H9 (cell line): Measurements from ENCODE around the gene CSN1S1. TPM values are rescaled to one million over a fixed set of nuclear protein-coding genes. Genes with fewer than 3 reads are reported as not detected.
"Not testable (repeated sequence)": the region's sequence is repeated elsewhere in the genome, so short reads cannot be mapped to it uniquely, and the experiment has no call there.

Experiments
- DNase-seq: peaks from one replicate; pipeline ENCODE4 v3.0.0-alpha.2; 2017
- H2AFZ ChIP-seq: one replicate; pipeline ENCODE4 v1.6.1; 2013; ENCODE audit warnings: mild to moderate bottlenecking, low read length, control low read depth, moderate library complexity
- H2AK5ac ChIP-seq: 2 replicates; pipeline ENCODE4 v1.6.1; 2013; ENCODE audit warnings: low read length, control low read depth, mixed read lengths; ENCODE audit not compliant: insufficient read length
- H2BK120ac ChIP-seq: one replicate; pipeline ENCODE4 v1.6.1; 2013; ENCODE audit warnings: low read depth, mild to moderate bottlenecking, low read length, control low read depth, inconsistent platforms; ENCODE audit not compliant: poor library complexity, severe bottlenecking
- H2BK12ac ChIP-seq: 2 replicates; pipeline ENCODE4 v1.6.1; 2013; ENCODE audit warnings: low read length, control low read depth, mixed read lengths, low read depth; ENCODE audit not compliant: insufficient read length
- H2BK15ac ChIP-seq: 2 replicates; pipeline ENCODE4 v1.6.1; 2013; ENCODE audit warnings: low read depth, low read length, control low read depth
- H2BK20ac ChIP-seq: one replicate; pipeline ENCODE4 v1.6.1; 2013; ENCODE audit warnings: low read depth, mild to moderate bottlenecking, low read length, control low read depth, inconsistent platforms; ENCODE audit not compliant: poor library complexity, severe bottlenecking
- H2BK5ac ChIP-seq: 2 replicates; pipeline ENCODE4 v1.6.1; 2013; ENCODE audit warnings: low read length, control low read depth, mixed read lengths; ENCODE audit not compliant: insufficient read length
- H3K14ac ChIP-seq: 2 replicates; pipeline ENCODE4 v1.6.1; 2013; ENCODE audit warnings: low read length, control low read depth; ENCODE audit not compliant: insufficient read depth
- H3K18ac ChIP-seq: 2 replicates; pipeline ENCODE4 v1.6.1; 2013; ENCODE audit warnings: low read depth, mild to moderate bottlenecking, mixed read lengths, low read length, control low read depth; ENCODE audit not compliant: insufficient read length
- H3K23ac ChIP-seq: 2 replicates; pipeline ENCODE4 v1.6.1; 2013; ENCODE audit warnings: low read length, control low read depth, mixed read lengths, low read depth; ENCODE audit not compliant: insufficient read length
- H3K23me2 ChIP-seq: 2 replicates; pipeline ENCODE4 v1.6.1; 2013; ENCODE audit warnings: low read depth, mild to moderate bottlenecking, mixed read lengths, low read length, control low read depth; ENCODE audit not compliant: insufficient read length, poor library complexity, severe bottlenecking
- H3K27ac ChIP-seq: 2 replicates; pipeline ENCODE4 v1.5.1; 2013; ENCODE audit warnings: low read length, control low read depth, mixed read lengths, low read depth; ENCODE audit not compliant: insufficient read length
- H3K27me3 ChIP-seq: 2 replicates; pipeline ENCODE4 v1.6.1; 2013; ENCODE audit warnings: low read length, control low read depth, inconsistent platforms; ENCODE audit not compliant: insufficient read depth
- H3K4ac ChIP-seq: 2 replicates; pipeline ENCODE4 v1.6.1; 2013; ENCODE audit warnings: low read depth, mild to moderate bottlenecking, control low read depth, inconsistent platforms, low read length, moderate library complexity
- H3K4me1 ChIP-seq: 2 replicates; pipeline ENCODE4 v1.6.1; 2013; ENCODE audit warnings: low read length, control low read depth, inconsistent platforms; ENCODE audit not compliant: insufficient read depth
- H3K4me2 ChIP-seq: 2 replicates; pipeline ENCODE4 v1.6.1; 2013; ENCODE audit warnings: low read length, control low read depth, mixed read lengths; ENCODE audit not compliant: insufficient read length, insufficient read depth
- H3K56ac ChIP-seq: 2 replicates; pipeline ENCODE4 v1.6.1; 2013; ENCODE audit warnings: low read depth, mild to moderate bottlenecking, mixed read lengths, low read length, control low read depth; ENCODE audit not compliant: insufficient read length
- H3K79me1 ChIP-seq: 2 replicates; pipeline ENCODE4 v1.6.1; 2013; ENCODE audit warnings: low read depth, mild to moderate bottlenecking, moderate library complexity, low read length, control low read depth, inconsistent platforms; ENCODE audit not compliant: insufficient read depth, poor library complexity, severe bottlenecking
- H3K79me2 ChIP-seq: 2 replicates; pipeline ENCODE4 v1.6.1; 2013; ENCODE audit warnings: low read length, control low read depth, inconsistent platforms; ENCODE audit not compliant: insufficient read depth
- H3K9ac ChIP-seq: 2 replicates; pipeline ENCODE4 v1.6.1; 2013; ENCODE audit warnings: low read length, control low read depth, mixed read lengths; ENCODE audit not compliant: insufficient read length; ENCODE audit errors: extremely low read depth
- H3K9me3 ChIP-seq: one replicate; pipeline ENCODE4 v1.6.1; 2013; ENCODE audit warnings: low read depth, low read length, inconsistent platforms; ENCODE audit not compliant: control insufficient read depth
- H3T11ph ChIP-seq: one replicate; pipeline ENCODE4 v1.6.1; 2013; ENCODE audit warnings: mild to moderate bottlenecking, low read length, control low read depth, inconsistent platforms
- H4K20me1 ChIP-seq: one replicate; pipeline ENCODE4 v1.6.1; 2013; ENCODE audit not compliant: control insufficient read depth, insufficient read length, insufficient read depth
- H4K5ac ChIP-seq: 2 replicates; pipeline ENCODE4 v1.6.1; 2013; ENCODE audit warnings: low read depth, mild to moderate bottlenecking, mixed read lengths, low read length, control low read depth; ENCODE audit not compliant: insufficient read length
- H4K8ac ChIP-seq: replicated peaks from 2 replicates; pipeline ENCODE4 v1.6.1; 2013; ENCODE audit warnings: low read length, control low read depth, mixed read lengths, low read depth; ENCODE audit not compliant: insufficient read length
- H4K91ac ChIP-seq: 2 replicates; pipeline ENCODE4 v1.6.1; 2013; ENCODE audit warnings: low read depth, mild to moderate bottlenecking, moderate library complexity, mixed read lengths, low read length, control low read depth; ENCODE audit not compliant: insufficient read length
- H3K27ac Mint-ChIP-seq, 3 experiments: 2 replicates in 2 of 3; 3 replicates in 1 of 3; pipeline ENCODE4 v1.8.0; 2020 to 2021; ENCODE audit warnings: mixed read lengths in 3 of 3, mild to moderate bottlenecking in 1 of 3, moderate library complexity in 1 of 3
- H3K27me3 Mint-ChIP-seq: 2 replicates; pipeline ENCODE4 v1.8.0; 2021; ENCODE audit warnings: low read depth, mild to moderate bottlenecking, moderate library complexity, mixed read lengths
- H3K36me3 Mint-ChIP-seq, 3 experiments: 2 replicates in 2 of 3; 3 replicates in 1 of 3; pipeline ENCODE4 v1.8.0; 2020 to 2021; ENCODE audit warnings: low read depth in 3 of 3, mixed read lengths in 3 of 3; ENCODE audit not compliant: insufficient read depth in 1 of 3
- H3K4me1 Mint-ChIP-seq, 2 experiments: 2 replicates each; pipeline ENCODE4 v1.8.0; 2020; ENCODE audit warnings: mixed read lengths in 2 of 2
- H3K4me3 Mint-ChIP-seq, 2 experiments: 2 replicates in 1 of 2; 3 replicates in 1 of 2; pipeline ENCODE4 v1.8.0; 2020 to 2021; ENCODE audit warnings: mild to moderate bottlenecking in 2 of 2, mixed read lengths in 2 of 2, moderate library complexity in 1 of 2
- H3K9me3 Mint-ChIP-seq, 2 experiments: 2 replicates in 1 of 2; 3 replicates in 1 of 2; pipeline ENCODE4 v1.8.0; 2020; ENCODE audit warnings: mild to moderate bottlenecking in 2 of 2, mixed read lengths in 2 of 2, moderate library complexity in 1 of 2
- CTCF ChIP-seq: fragments of 200-600 bp; sonication (generic); conservative IDR thresholded peaks from 3 replicates; pipeline ENCODE4 v1.8.0; 2021; ENCODE audit warnings: antibody characterized with exemption, mild to moderate bottlenecking
- WGBS: extraction: QIAGEN DNeasy Blood & Tissue Kit; methylation state at CpG from one replicate; pipeline ENCODE4 v1.1.7; 2013; ENCODE audit warnings: missing lambda C conversion rate, low lambda C conversion rate, mixed read lengths; ENCODE audit not compliant: insufficient read length; ENCODE audit errors: extremely low coverage; 5-methylcytosine and 5-hydroxymethylcytosine counted together
- total RNA-seq: library from RNA; stranded (reverse); gene quantifications from 2 replicates; pipeline ENCODE4 v1.2.1, GENCODE V29; 2021

Gene CSN1S1
- total RNA-seq, 1 experiment from 2014 or later = not detected

GRCh38 chr4:69920874-69921273, 10.0 kb upstream of the CSN1S1 start:
- H3K27ac ChIP-seq = no peak overlapping the region
- no peak overlapping the region for H2BK12ac ChIP-seq
- H3K4me3 Mint-ChIP-seq = no peak overlapping the region
- no peak overlapping the region for H3K27ac Mint-ChIP-seq
- H4K8ac ChIP-seq = no peak overlapping the region
- no peak for DNase-seq
- no peaks in the 10 kb centered on the region for H3K4me1 ChIP-seq
- H2BK5ac ChIP-seq = no peak overlapping the region
- H3K9me3 Mint-ChIP-seq = peaks cover 0 to 4% of the 10 kb centered on the region in 2 experiments; a peak in 2 of 5 replicates
- H3K4me2 ChIP-seq = no peak overlapping the region
- no peak overlapping the region for H2BK20ac ChIP-seq
- H2BK15ac ChIP-seq = no peak overlapping the region
- no peak overlapping the region for H2AK5ac ChIP-seq
- no peak overlapping the region for H3K56ac ChIP-seq
- H3K4ac ChIP-seq = no peak overlapping the region
- peaks cover 54% of the 10 kb centered on the region for H3K27me3 Mint-ChIP-seq
- H3K79me2 ChIP-seq = no peaks in the 10 kb centered on the region
- H3K14ac ChIP-seq = no peak overlapping the region
- H3K23me2 ChIP-seq = no peaks in the 10 kb centered on the region
- no peaks in the 10 kb centered on the region for H3K79me1 ChIP-seq
- no peaks in the 10 kb centered on the region for H3K36me3 Mint-ChIP-seq
- H3K23ac ChIP-seq = no peak overlapping the region
- no peak for TF ChIP-seq CTCF
- no peaks in the 10 kb centered on the region for H3K9me3 ChIP-seq
- no peak overlapping the region for H4K5ac ChIP-seq
- no peak overlapping the region for H2BK120ac ChIP-seq
- no peaks in the 10 kb centered on the region for H3K4me1 Mint-ChIP-seq
- no peak overlapping the region for H3T11ph ChIP-seq
- peaks cover 4% of the 10 kb centered on the region; the same call in 1 of the 2 replicates for H3K27me3 ChIP-seq
- H4K91ac ChIP-seq = no peak overlapping the region
- WGBS = no CpG with 5 or more reads among the region's 4 CpGs
- no peak overlapping the region for H2AFZ ChIP-seq
- no peak overlapping the region for H3K18ac ChIP-seq
- no peak overlapping the region for H3K9ac ChIP-seq
- no peaks in the 10 kb centered on the region for H4K20me1 ChIP-seq

GRCh38 chr4:69923782-69924410, 7.0 kb upstream of the CSN1S1 start:
- H3K18ac ChIP-seq, H3K4me3 Mint-ChIP-seq, H2AK5ac ChIP-seq, H2AFZ ChIP-seq, H3K27ac Mint-ChIP-seq, H3K4me2 ChIP-seq, H3K79me1 ChIP-seq, H2BK20ac ChIP-seq, H4K91ac ChIP-seq, H3K9me3 Mint-ChIP-seq, H3K4ac ChIP-seq, H3K27ac ChIP-seq, DNase-seq, H3K79me2 ChIP-seq, H4K20me1 ChIP-seq, H2BK12ac ChIP-seq, H3K36me3 Mint-ChIP-seq, H2BK5ac ChIP-seq, H4K5ac ChIP-seq, H3K14ac ChIP-seq, H3K27me3 ChIP-seq, H2BK15ac ChIP-seq, H3K56ac ChIP-seq, H3T11ph ChIP-seq, H3K9ac ChIP-seq, H2BK120ac ChIP-seq, H3K4me1 Mint-ChIP-seq, H3K23me2 ChIP-seq, H3K4me1 ChIP-seq, H3K9me3 ChIP-seq, H4K8ac ChIP-seq, H3K23ac ChIP-seq: not testable (repeated sequence)
- WGBS = no CpG with 5 or more reads among the region's 33 CpGs
- H3K27me3 Mint-ChIP-seq = peaks cover 41% of the 10 kb centered on the region
